ENCODE measurements around the gene GPSM3.

GPSM3 gene

GRCh38 chr6:32154514-32155161 is 37.8 kb downstream of the GPSM3 start:
- Histone ChIP-seq H3K27me3 (peaks cover 57% of the 10 kb centered on the region), H3K4me1 (ENCODE audit: control insufficient read depth in 1 of 2, insufficient read depth in 1 of 2, low read depth in 1 of 2, low read length in 1 of 2) (peaks cover 15 to 17% of the 10 kb centered on the region in 2 experiments), H3K27ac (no peak overlapping the region), H3K4me3 (ENCODE audit: low read depth in 1 of 2, low read length in 1 of 2) (peak overlapping the region; percentile 55 to 58), H3K9me3 (no peaks in the 10 kb centered on the region), H3K36me3 (no peaks in the 10 kb centered on the region)
- peak; percentile 55 for TF ChIP-seq CTCF (IDR thresholded peaks at IDR 0.05)

- Histone ChIP-seq H3K9me3 (no peaks in the 10 kb centered on the region), H3K27ac (no peak within 1 kb of the TSS), H3K4me3 (ENCODE audit: low read depth in 1 of 2, low read length in 1 of 2) (peak within 1 kb of the TSS; percentile 55 to 58), H3K36me3 (no peaks in the 10 kb centered on the region), H3K4me1 (ENCODE audit: control insufficient read depth in 1 of 2, insufficient read depth in 1 of 2, low read depth in 1 of 2, low read length in 1 of 2) (peaks cover 19 to 22% of the 10 kb centered on the region in 2 experiments), H3K27me3 (peaks cover 65% of the 10 kb centered on the region)
- TF ChIP-seq CTCF (IDR thresholded peaks at IDR 0.05) = no peak
Measured at GRCh38 chr6:32153564-32154513, 38.6 kb downstream of the GPSM3 start, which contains the start of gene PPT2. Gene PPT2 (plus strand): TSS chr6:32154141. CDS start chr6:32154595, 454 bp downstream.

GRCh38 chr6:32152769-32153563 is 39.5 kb downstream of the GPSM3 start:
- TF ChIP-seq CTCF (IDR thresholded peaks at IDR 0.05) = no peak
- peaks cover 25 to 27% of the 10 kb centered on the region in 2 experiments for H3K4me1 ChIP-seq (ENCODE audit: control insufficient read depth in 1 of 2, insufficient read depth in 1 of 2, low read depth in 1 of 2, low read length in 1 of 2)
- no peaks in the 10 kb centered on the region for H3K36me3 ChIP-seq
- no peak overlapping the region for H3K4me3 ChIP-seq (ENCODE audit: low read depth in 1 of 2, low read length in 1 of 2)
- H3K27ac ChIP-seq = no peak overlapping the region
- no peaks in the 10 kb centered on the region for H3K9me3 ChIP-seq
- peaks cover 74% of the 10 kb centered on the region for H3K27me3 ChIP-seq

- Histone ChIP-seq H3K4me3 (ENCODE audit: low read depth in 1 of 2, low read length in 1 of 2) (no peak within 1 kb of the TSS), H3K27me3 (peaks cover 82% of the 10 kb centered on the region), H3K4me1 (ENCODE audit: control insufficient read depth in 1 of 2, insufficient read depth in 1 of 2, low read depth in 1 of 2, low read length in 1 of 2) (peaks cover 25 to 27% of the 10 kb centered on the region in 2 experiments), H3K36me3 (no peaks in the 10 kb centered on the region), H3K9me3 (no peaks in the 10 kb centered on the region), H3K27ac (no peak within 1 kb of the TSS)
- no peak for TF ChIP-seq CTCF (IDR thresholded peaks at IDR 0.05)
Measured at GRCh38 chr6:32151863-32152768, 40.3 kb downstream of the GPSM3 start, which contains the start of gene PRRT1. Gene PRRT1 (minus strand): TSS chr6:32151939. CDS start chr6:32151827, 112 bp downstream.

Measured in neutrophil (primary cell).